HUES64 (cell line): ENCODE data around the gene NF1.

Experiments
- H3K27ac ChIP-seq: 2 replicates; pipeline ENCODE4 v1.7.0; 2013; ENCODE audit warnings: low read depth, low read length, inconsistent platforms
- H3K27me3 ChIP-seq: 2 replicates; pipeline ENCODE4 v1.6.1; 2013; ENCODE audit warnings: mild to moderate bottlenecking, low read length; ENCODE audit not compliant: insufficient read depth
- H3K36me3 ChIP-seq: 2 replicates; pipeline ENCODE4 v1.6.1; 2013; ENCODE audit warnings: mild to moderate bottlenecking, low read length; ENCODE audit not compliant: insufficient read depth
- H3K4me1 ChIP-seq: 2 replicates; pipeline ENCODE4 v1.6.1; 2013; ENCODE audit warnings: mild to moderate bottlenecking, low read length, moderate library complexity; ENCODE audit not compliant: insufficient read depth
- H3K4me3 ChIP-seq: 2 replicates; pipeline ENCODE4 v1.5.1; 2013; ENCODE audit warnings: mild to moderate bottlenecking, low read length, moderate library complexity
- H3K9ac ChIP-seq: 2 replicates; pipeline ENCODE4 v1.6.1; 2013; ENCODE audit warnings: mild to moderate bottlenecking, low read depth, low read length
- H3K9me3 ChIP-seq: 2 replicates; pipeline ENCODE4 v1.6.1; 2013; ENCODE audit warnings: low read depth, low read length; ENCODE audit not compliant: insufficient read depth
- WGBS: fragments of 150-250, 120-280 bp; methylation state at CpG from one replicate; pipeline ENCODE4 v1.1.7; 2013; ENCODE audit warnings: missing lambda C conversion rate; 5-methylcytosine and 5-hydroxymethylcytosine counted together

NF1 gene

GRCh38 chr17:31398381-31399311, 303.9 kb downstream of the NF1 start:
- 91% methylated on average over 21 of the region's 21 CpGs for WGBS
- Histone ChIP-seq H3K9me3 (no peaks in the 10 kb centered on the region), H3K27ac (no peak overlapping the region), H3K9ac (no peak overlapping the region), H3K36me3 (no peaks in the 10 kb centered on the region), H3K4me1 (no peaks in the 10 kb centered on the region), H3K4me3 (no peak overlapping the region), H3K27me3 (no peaks in the 10 kb centered on the region; the same call in none of the 2 replicates)

GRCh38 chr17:31400481-31400950, 305.7 kb downstream of the NF1 start:
- 83% methylated on average over 11 of the region's 11 CpGs for WGBS
- Histone ChIP-seq H3K9me3 (no peaks in the 10 kb centered on the region), H3K4me3 (no peak overlapping the region), H3K4me1 (no peaks in the 10 kb centered on the region), H3K9ac (no peak overlapping the region), H3K27ac (no peak overlapping the region), H3K27me3 (no peaks in the 10 kb centered on the region), H3K36me3 (no peaks in the 10 kb centered on the region)

GRCh38 chr17:31401456-31402254, 306.9 kb downstream of the NF1 start:
- no peaks in the 10 kb centered on the region for H3K4me1 ChIP-seq
- no peak overlapping the region for H3K27ac ChIP-seq
- no peaks in the 10 kb centered on the region for H3K36me3 ChIP-seq
- H3K9me3 ChIP-seq, result no peaks in the 10 kb centered on the region
- 91% methylated on average over 11 of the region's 11 CpGs for WGBS
- H3K27me3 ChIP-seq, result no peaks in the 10 kb centered on the region
- no peak overlapping the region for H3K9ac ChIP-seq
- no peak overlapping the region for H3K4me3 ChIP-seq

GRCh38 chr17:31404028-31404949, 309.5 kb downstream of the NF1 start:
- H3K27me3 ChIP-seq, result no peaks in the 10 kb centered on the region
- H3K9ac ChIP-seq, result no peak overlapping the region
- no peaks in the 10 kb centered on the region for H3K9me3 ChIP-seq
- no peaks in the 10 kb centered on the region for H3K4me1 ChIP-seq
- H3K27ac ChIP-seq, result no peak overlapping the region
- H3K4me3 ChIP-seq, result no peak overlapping the region
- WGBS, result 91% methylated on average over 19 of the region's 19 CpGs
- H3K36me3 ChIP-seq, result no peaks in the 10 kb centered on the region

- no peak overlapping the region for H3K27ac ChIP-seq
- no peak overlapping the region for H3K9ac ChIP-seq
- H3K4me1 ChIP-seq, result no peaks in the 10 kb centered on the region
- H3K27me3 ChIP-seq, result no peaks in the 10 kb centered on the region
- H3K4me3 ChIP-seq, result no peak overlapping the region
- WGBS, result 80% methylated on average over 5 of the region's 5 CpGs
- no peaks in the 10 kb centered on the region for H3K36me3 ChIP-seq
- no peaks in the 10 kb centered on the region for H3K9me3 ChIP-seq
These were observed 311.2 kb downstream of the NF1 start for GRCh38 chr17:31405890-31406371.

- Histone ChIP-seq H3K4me1 (peaks cover 2% of the 10 kb centered on the region; the same call in 1 of the 2 replicates), H3K36me3 (no peaks in the 10 kb centered on the region), H3K27me3 (no peaks in the 10 kb centered on the region), H3K9me3 (no peaks in the 10 kb centered on the region), H3K4me3 (no peak overlapping the region), H3K27ac (no peak overlapping the region), H3K9ac (no peak overlapping the region)
- WGBS, result 91% methylated on average over 4 of the region's 4 CpGs
These were observed 313.8 kb downstream of the NF1 start for GRCh38 chr17:31408586-31408985.

- Histone ChIP-seq H3K27ac (no peak overlapping the region), H3K36me3 (no peaks in the 10 kb centered on the region), H3K4me3 (no peak overlapping the region), H3K9me3 (no peaks in the 10 kb centered on the region), H3K9ac (no peak overlapping the region), H3K4me1 (peaks cover 9% of the 10 kb centered on the region), H3K27me3 (no peaks in the 10 kb centered on the region)
- whole genome bisulfite sequencing, result 84% methylated on average over 13 of the region's 13 CpGs
These were observed 317.0 kb downstream of the NF1 start for GRCh38 chr17:31411707-31412285.

- H3K9me3 ChIP-seq, result no peaks in the 10 kb centered on the region
- no peaks in the 10 kb centered on the region for H3K36me3 ChIP-seq
- H3K9ac ChIP-seq, result no peak overlapping the region
- no peak overlapping the region for H3K4me3 ChIP-seq
- peaks cover 9% of the 10 kb centered on the region for H3K4me1 ChIP-seq
- WGBS, result 71% methylated on average over 6 of the region's 6 CpGs
- no peaks in the 10 kb centered on the region for H3K27me3 ChIP-seq
- no peak overlapping the region for H3K27ac ChIP-seq
These were observed 317.7 kb downstream of the NF1 start for GRCh38 chr17:31412511-31412910.

- H3K27me3 ChIP-seq, result no peaks in the 10 kb centered on the region
- no peaks in the 10 kb centered on the region for H3K36me3 ChIP-seq
- 60% methylated on average over 15 of the region's 15 CpGs for WGBS
- no peak overlapping the region for H3K9ac ChIP-seq
- H3K27ac ChIP-seq, result no peak overlapping the region
- no peaks in the 10 kb centered on the region for H3K9me3 ChIP-seq
- peaks cover 9% of the 10 kb centered on the region for H3K4me1 ChIP-seq
- H3K4me3 ChIP-seq, result no peak overlapping the region
These were observed 318.5 kb downstream of the NF1 start for GRCh38 chr17:31413081-31413799.
